Pancreas (tissue), 10 donors: ENCODE data around the gene PXYLP1. TPM values are rescaled to one million over a fixed set of nuclear protein-coding genes. Genes with fewer than 3 reads are reported as not detected.

ENCODE experiments used
- ATAC-seq, 4 donors: fragments of 200-7000 bp; cut with Tn5 transposase; one replicate each; pipeline versions ENCODE4 v1.8.0 to v1.9.1; 2020; ENCODE audit warnings: mild to moderate bottlenecking in 4 of 4, moderate library complexity in 4 of 4
- DNase-seq, 6 donors: peaks; one replicate each; pipeline ENCODE4 v3.0.0-alpha.2; 2020
- FAIRE-seq: peaks from 2 replicates; lab custom pipeline; 2012; peaks lifted over from hg19 to GRCh38; lab: Jason Lieb, UNC
- H3K27ac ChIP-seq, 4 donors: fragments of 200-600 bp; sonication (generic); 1 replicate in 3 of 4; 2 replicates in 1 of 4; pipeline versions ENCODE4 v1.5.0 to v1.8.0; 2020
- H3K27me3 ChIP-seq, 4 donors: fragments of 200-600 bp; one replicate each; pipeline ENCODE4 v1.8.0; 2021
- H3K36me3 ChIP-seq, 3 donors: fragments of 200-600 bp; sonication (generic) in 1 of 3; one replicate each; pipeline versions ENCODE4 v1.5.0 to v1.8.0; 2020 to 2021
- H3K4me1 ChIP-seq, 3 donors: fragments of 200-600 bp; one replicate each; pipeline ENCODE4 v1.8.0; 2021
- H3K4me3 ChIP-seq, 4 donors: fragments of 200-600 bp; sonication (generic) in 2 of 4; one replicate each; pipeline versions ENCODE4 v1.5.0 to v1.8.0; 2020 to 2021
- H3K9me3 ChIP-seq, 4 donors: fragments of 200-600 bp; one replicate each; pipeline ENCODE4 v1.8.0; 2021
- WGBS, 2 donors: extraction: QIAGEN DNeasy Blood & Tissue Kit; methylation state at CpG; one replicate each; pipeline ENCODE4 v1.1.7; 2013; 5-methylcytosine and 5-hydroxymethylcytosine counted together
- intact Hi-C, 3 donors: fragments of 100-400 bp; cut with DNase I; formaldehyde crosslinking; loops; one replicate each; pipeline versions ENCODE4 v1.11.1 to v1.14.2; 2022
- polyA plus RNA-seq, 2 donors: library from polyadenylated mRNA; stranded (reverse); fragments of 200-250 nt; gene quantifications; one replicate each; pipeline ENCODE4 v1.2.3, GENCODE V29; 2013
- total RNA-seq, 6 donors: library from RNA; stranded (reverse); fragmentation: NEBNext Ultra II Directional in 4 of 6; extraction: Animal tissue kit (Norgen Biotek cat#: 25700) in 4 of 6; gene quantifications; one replicate each; pipeline versions ENCODE4 v1.2.1 to v1.2.4, GENCODE V29; 2021 to 2023
- TF ChIP-seq, protein P1 (sequence below), 4 donors: fragments of 200-600 bp; sonication (generic) in 3 of 4; IDR thresholded peaks; one replicate each; pipeline versions ENCODE4 v1.5.0 to v1.8.0; 2021; ENCODE audit warnings: antibody characterized with exemption in 4 of 4
- donor health status: healthy with polysubstance abuse.
- donor health status: DM: no; HTN: no; CAD: no; lungs with moderate emphysema.
- donor health status: DM: no; HTN: no; CAD: no.
- donor health status: control.
- donor health status: control.
- donor health status: Bipolar disorder and iron deficiency.
- donor health status: DM: yes; HTN: yes; CAD: no.
- donor health status: DM: no; HTN: no; CAD: no.
- donor health status: DM: no; HTN: no; CAD: no.
- donor health status: DM: yes; HTN: yes; CAD: no.

PXYLP1 gene
- total and polyA plus RNA-seq, 8 donors = 6.0 to 11.6 (median 7.7) TPM

DNA sequence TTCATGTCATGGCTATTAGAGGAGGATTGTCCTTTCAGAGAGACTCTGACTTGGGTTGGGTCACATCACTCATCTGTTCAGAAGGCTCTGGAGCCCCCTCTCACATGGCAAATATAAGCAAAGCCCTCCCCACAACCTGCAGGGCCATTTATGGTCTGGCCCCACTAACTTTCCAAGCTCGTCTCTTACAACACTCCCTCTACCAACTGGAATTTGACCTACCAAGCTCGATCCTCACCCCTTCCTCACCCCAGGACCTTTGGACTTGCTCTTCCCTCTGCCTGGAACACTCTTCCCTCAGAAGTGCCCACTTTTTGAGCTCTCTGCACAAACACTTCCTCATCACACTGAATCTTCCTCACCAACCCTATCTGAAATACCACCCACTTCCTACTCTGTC is 14.2 kb upstream of the PXYLP1 start:
- DNase-seq (no peak), ATAC-seq (no peak), FAIRE-seq (no peak)
- Histone ChIP-seq H3K9me3 (no peaks in the 10 kb centered on the region), H3K27me3 (no peaks in the 10 kb centered on the region), H3K4me3 (no peak overlapping the region), H3K4me1 (no peaks in the 10 kb centered on the region), H3K27ac (no peak overlapping the region), H3K36me3 (no peaks in the 10 kb centered on the region)
- TF ChIP-seq, protein P1, sequence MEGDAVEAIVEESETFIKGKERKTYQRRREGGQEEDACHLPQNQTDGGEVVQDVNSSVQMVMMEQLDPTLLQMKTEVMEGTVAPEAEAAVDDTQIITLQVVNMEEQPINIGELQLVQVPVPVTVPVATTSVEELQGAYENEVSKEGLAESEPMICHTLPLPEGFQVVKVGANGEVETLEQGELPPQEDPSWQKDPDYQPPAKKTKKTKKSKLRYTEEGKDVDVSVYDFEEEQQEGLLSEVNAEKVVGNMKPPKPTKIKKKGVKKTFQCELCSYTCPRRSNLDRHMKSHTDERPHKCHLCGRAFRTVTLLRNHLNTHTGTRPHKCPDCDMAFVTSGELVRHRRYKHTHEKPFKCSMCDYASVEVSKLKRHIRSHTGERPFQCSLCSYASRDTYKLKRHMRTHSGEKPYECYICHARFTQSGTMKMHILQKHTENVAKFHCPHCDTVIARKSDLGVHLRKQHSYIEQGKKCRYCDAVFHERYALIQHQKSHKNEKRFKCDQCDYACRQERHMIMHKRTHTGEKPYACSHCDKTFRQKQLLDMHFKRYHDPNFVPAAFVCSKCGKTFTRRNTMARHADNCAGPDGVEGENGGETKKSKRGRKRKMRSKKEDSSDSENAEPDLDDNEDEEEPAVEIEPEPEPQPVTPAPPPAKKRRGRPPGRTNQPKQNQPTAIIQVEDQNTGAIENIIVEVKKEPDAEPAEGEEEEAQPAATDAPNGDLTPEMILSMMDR (IDR thresholded peaks at IDR 0.05) = no peak
- intact Hi-C loops = no loop called here
- WGBS, 2 donors = 83 to 100% methylated on average over 2 of the region's 2 CpGs

DNA sequence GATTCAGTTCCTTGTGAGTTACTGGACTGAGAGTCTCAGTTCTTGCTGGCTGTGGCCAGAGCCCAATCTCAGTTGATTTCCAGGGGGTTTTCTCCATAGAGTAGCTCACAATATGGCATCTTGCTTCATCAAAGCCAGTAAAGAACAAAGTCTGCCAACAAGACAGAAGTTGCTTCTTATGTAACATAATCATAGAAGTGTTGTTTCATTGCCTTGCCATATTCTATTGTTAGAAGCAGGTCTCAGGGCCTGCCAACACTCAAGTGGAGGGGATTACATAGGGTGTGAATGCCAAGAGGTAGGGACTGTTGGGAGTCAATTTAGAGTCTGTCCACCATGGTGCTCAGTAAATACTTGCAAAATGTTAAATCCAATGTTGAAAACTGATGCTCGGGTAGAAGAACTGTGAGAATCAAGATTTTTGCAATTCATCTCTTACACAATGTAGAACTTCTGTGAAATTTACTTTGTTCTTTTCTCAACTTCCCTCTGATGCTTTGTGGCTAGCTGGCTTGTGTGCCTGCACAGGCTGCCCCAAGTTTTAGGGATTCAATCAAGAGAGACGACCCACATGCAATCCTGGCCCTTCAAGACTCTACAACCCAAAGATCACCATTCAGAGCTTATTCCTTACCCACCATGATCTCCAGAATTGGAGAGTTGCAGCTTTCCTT is 13.3 kb upstream of the PXYLP1 start:
- TF ChIP-seq, protein P1 (IDR thresholded peaks at IDR 0.05) = no peak
- no peak overlapping the region for H3K27ac ChIP-seq

GRCh38 chr3:141218926-141219325 is 12.7 kb upstream of the PXYLP1 start:
- FAIRE-seq (no peak), ATAC-seq (no peak), DNase-seq (no peak)
- intact Hi-C loops = no loop called here
- Histone ChIP-seq H3K4me1 (no peaks in the 10 kb centered on the region), H3K27ac (no peak overlapping the region), H3K9me3 (no peaks in the 10 kb centered on the region), H3K36me3 (no peaks in the 10 kb centered on the region), H3K4me3 (no peak overlapping the region), H3K27me3 (no peaks in the 10 kb centered on the region)
- 58 to 73% methylated on average over 2 of the region's 2 CpGs for WGBS, 2 donors
- TF ChIP-seq, protein P1 (IDR thresholded peaks at IDR 0.05) = no peak

More for the DNA sequence above, 13.3 kb upstream of the PXYLP1 start:
- WGBS, 2 donors = 64 to 74% methylated on average over 2 of the region's 2 CpGs
- H3K27me3 ChIP-seq = no peaks in the 10 kb centered on the region
- FAIRE-seq (no peak), DNase-seq (no peak), ATAC-seq (no peak)
- H3K4me3 ChIP-seq = no peak overlapping the region
- intact Hi-C loops = no loop called here
- no peaks in the 10 kb centered on the region for H3K36me3 ChIP-seq
- H3K9me3 ChIP-seq = no peaks in the 10 kb centered on the region
- no peaks in the 10 kb centered on the region for H3K4me1 ChIP-seq

GRCh38 chr3:141223673-141224166 is 7.9 kb upstream of the PXYLP1 start:
- FAIRE-seq (no peak), DNase-seq (no peak), ATAC-seq (no peak)
- H3K9me3 ChIP-seq = no peaks in the 10 kb centered on the region
- H3K27ac ChIP-seq = no peak overlapping the region
- 95% methylated on average over 2 of the region's 2 CpGs for WGBS, 2 donors
- TF ChIP-seq, protein P1 (IDR thresholded peaks at IDR 0.05) = no peak
- H3K36me3 ChIP-seq = no peaks in the 10 kb centered on the region
- intact Hi-C loops = no loop called here
- no peak overlapping the region for H3K4me3 ChIP-seq
- no peaks in the 10 kb centered on the region for H3K27me3 ChIP-seq
- H3K4me1 ChIP-seq = peaks cover 0 to 4% (median 2%) of the 10 kb centered on the region in 3 donors

GRCh38 chr3:141225939-141226338 is 5.7 kb upstream of the PXYLP1 start:
- TF ChIP-seq, protein P1 (IDR thresholded peaks at IDR 0.05) = no peak
- ATAC-seq = no peak

More at GRCh38 chr3:141225939-141226338, 5.7 kb upstream of the PXYLP1 start:
- DNase-seq = no peak
- Histone ChIP-seq H3K27me3 (no peaks in the 10 kb centered on the region), H3K9me3 (no peaks in the 10 kb centered on the region), H3K4me3 (no peak overlapping the region), H3K27ac (no peak overlapping the region), H3K36me3 (no peaks in the 10 kb centered on the region), H3K4me1 (peaks cover 0 to 9% (median 4%) of the 10 kb centered on the region in 3 donors)
- intact Hi-C loops = no loop called here
- no peak for FAIRE-seq
